Measurements from ENCODE around the gene CCDC138. TPM values are rescaled to one million over a fixed set of nuclear protein-coding genes. Genes with fewer than 3 reads are reported as not detected.

Gene CCDC138
- total and polyA plus RNA-seq, 2 of the 13 experiments (the other 11 are each of a cell fraction or from before 2014, with no cell fraction given) = 5.6 to 32.5 TPM

- no peak for TF ChIP-seq ZNF468 (CRISPR knock-in tag; IDR thresholded peaks at IDR 0.05)
- no peak for TF ChIP-seq FOXK2 (IDR thresholded peaks at IDR 0.05)
- TF ChIP-seq SMC3 (IDR thresholded peaks at IDR 0.05; ENCODE audit: low read length) = no peak
- peak; percentile 89 for TF ChIP-seq CCDC6 (CRISPR knock-in tag; IDR thresholded peaks at IDR 0.05)
- no peak for TF ChIP-seq ZBTB1 (CRISPR knock-in tag; IDR thresholded peaks at IDR 0.05; ENCODE audit: borderline replicate concordance)
- TF ChIP-seq ZSCAN12 (CRISPR knock-in tag; IDR thresholded peaks at IDR 0.05) = no peak
- TF ChIP-seq ZBTB14 (CRISPR knock-in tag; IDR thresholded peaks at IDR 0.05) = peak; percentile 66
- TF ChIP-seq NR0B2 (CRISPR knock-in tag; IDR thresholded peaks at IDR 0.05) = peak; percentile 95
- TF ChIP-seq ZNF766 (CRISPR knock-in tag; IDR thresholded peaks at IDR 0.05; ENCODE audit: borderline replicate concordance) = no peak
- no peak for TF ChIP-seq HNRNPUL1 (IDR thresholded peaks at IDR 0.05; ENCODE audit: low read depth, low read length)
- peak; percentile 89 for TF ChIP-seq IRX3 (CRISPR knock-in tag; IDR thresholded peaks at IDR 0.05; ENCODE audit: borderline replicate concordance, low read depth)
- TF ChIP-seq CAMTA2 (CRISPR knock-in tag; IDR thresholded peaks at IDR 0.05; ENCODE audit: borderline replicate concordance) = 0 out of 2 replicates have a peak, but pooled peaks have one; percentile 81
- TF ChIP-seq KDM5B (CRISPR knock-in tag; IDR thresholded peaks at IDR 0.05; ENCODE audit: borderline replicate concordance) = peak; percentile 98
- TF ChIP-seq XRCC5 (optimal IDR thresholded peaks at IDR 0.05; ENCODE audit: low read length) = peak; percentile 98
- no peak for TF ChIP-seq AKNA (CRISPR knock-in tag; IDR thresholded peaks at IDR 0.05; ENCODE audit: borderline replicate concordance)
- peak; percentile 85 for TF ChIP-seq GATAD1 (CRISPR knock-in tag; IDR thresholded peaks at IDR 0.05)
- TF ChIP-seq ZNF761 (CRISPR knock-in tag; conservative IDR thresholded peaks at IDR 0.05) = peak; percentile 74
- peak; percentile 26; the same call in 1 of the 2 replicates for TF ChIP-seq NFYB (CRISPR knock-in tag; IDR thresholded peaks at IDR 0.05)
- peak; percentile 24; the same call in 1 of the 2 replicates for TF ChIP-seq SP2 (CRISPR knock-in tag; IDR thresholded peaks at IDR 0.05)
- peak; percentile 72; the same call in 1 of the 2 replicates for TF ChIP-seq ZNF276 (CRISPR knock-in tag; IDR thresholded peaks at IDR 0.05; ENCODE audit: low read depth)
- TF ChIP-seq ZFX (CRISPR knock-in tag; IDR thresholded peaks at IDR 0.05; ENCODE audit: low read depth) = peak; percentile 89
- no peak for TF ChIP-seq ZSCAN30 (CRISPR knock-in tag; IDR thresholded peaks at IDR 0.05)
Measured at GRCh38 chr2:108786354-108787215, at the start of gene CCDC138 (continued).

Data from HepG2 (cell line).